ENCODE results near the gene COL6A3. TPM values are rescaled to one million over a fixed set of nuclear protein-coding genes. Genes with fewer than 3 reads are reported as not detected.

COL6A3 gene, protein sequence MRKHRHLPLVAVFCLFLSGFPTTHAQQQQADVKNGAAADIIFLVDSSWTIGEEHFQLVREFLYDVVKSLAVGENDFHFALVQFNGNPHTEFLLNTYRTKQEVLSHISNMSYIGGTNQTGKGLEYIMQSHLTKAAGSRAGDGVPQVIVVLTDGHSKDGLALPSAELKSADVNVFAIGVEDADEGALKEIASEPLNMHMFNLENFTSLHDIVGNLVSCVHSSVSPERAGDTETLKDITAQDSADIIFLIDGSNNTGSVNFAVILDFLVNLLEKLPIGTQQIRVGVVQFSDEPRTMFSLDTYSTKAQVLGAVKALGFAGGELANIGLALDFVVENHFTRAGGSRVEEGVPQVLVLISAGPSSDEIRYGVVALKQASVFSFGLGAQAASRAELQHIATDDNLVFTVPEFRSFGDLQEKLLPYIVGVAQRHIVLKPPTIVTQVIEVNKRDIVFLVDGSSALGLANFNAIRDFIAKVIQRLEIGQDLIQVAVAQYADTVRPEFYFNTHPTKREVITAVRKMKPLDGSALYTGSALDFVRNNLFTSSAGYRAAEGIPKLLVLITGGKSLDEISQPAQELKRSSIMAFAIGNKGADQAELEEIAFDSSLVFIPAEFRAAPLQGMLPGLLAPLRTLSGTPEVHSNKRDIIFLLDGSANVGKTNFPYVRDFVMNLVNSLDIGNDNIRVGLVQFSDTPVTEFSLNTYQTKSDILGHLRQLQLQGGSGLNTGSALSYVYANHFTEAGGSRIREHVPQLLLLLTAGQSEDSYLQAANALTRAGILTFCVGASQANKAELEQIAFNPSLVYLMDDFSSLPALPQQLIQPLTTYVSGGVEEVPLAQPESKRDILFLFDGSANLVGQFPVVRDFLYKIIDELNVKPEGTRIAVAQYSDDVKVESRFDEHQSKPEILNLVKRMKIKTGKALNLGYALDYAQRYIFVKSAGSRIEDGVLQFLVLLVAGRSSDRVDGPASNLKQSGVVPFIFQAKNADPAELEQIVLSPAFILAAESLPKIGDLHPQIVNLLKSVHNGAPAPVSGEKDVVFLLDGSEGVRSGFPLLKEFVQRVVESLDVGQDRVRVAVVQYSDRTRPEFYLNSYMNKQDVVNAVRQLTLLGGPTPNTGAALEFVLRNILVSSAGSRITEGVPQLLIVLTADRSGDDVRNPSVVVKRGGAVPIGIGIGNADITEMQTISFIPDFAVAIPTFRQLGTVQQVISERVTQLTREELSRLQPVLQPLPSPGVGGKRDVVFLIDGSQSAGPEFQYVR (N-terminal part only)
- polyA plus RNA-seq (ENCODE audit: insufficient read length in 3 of 3): 100 to 1,000 TPM; 223 to 239 (median 227) TPM

DNA sequence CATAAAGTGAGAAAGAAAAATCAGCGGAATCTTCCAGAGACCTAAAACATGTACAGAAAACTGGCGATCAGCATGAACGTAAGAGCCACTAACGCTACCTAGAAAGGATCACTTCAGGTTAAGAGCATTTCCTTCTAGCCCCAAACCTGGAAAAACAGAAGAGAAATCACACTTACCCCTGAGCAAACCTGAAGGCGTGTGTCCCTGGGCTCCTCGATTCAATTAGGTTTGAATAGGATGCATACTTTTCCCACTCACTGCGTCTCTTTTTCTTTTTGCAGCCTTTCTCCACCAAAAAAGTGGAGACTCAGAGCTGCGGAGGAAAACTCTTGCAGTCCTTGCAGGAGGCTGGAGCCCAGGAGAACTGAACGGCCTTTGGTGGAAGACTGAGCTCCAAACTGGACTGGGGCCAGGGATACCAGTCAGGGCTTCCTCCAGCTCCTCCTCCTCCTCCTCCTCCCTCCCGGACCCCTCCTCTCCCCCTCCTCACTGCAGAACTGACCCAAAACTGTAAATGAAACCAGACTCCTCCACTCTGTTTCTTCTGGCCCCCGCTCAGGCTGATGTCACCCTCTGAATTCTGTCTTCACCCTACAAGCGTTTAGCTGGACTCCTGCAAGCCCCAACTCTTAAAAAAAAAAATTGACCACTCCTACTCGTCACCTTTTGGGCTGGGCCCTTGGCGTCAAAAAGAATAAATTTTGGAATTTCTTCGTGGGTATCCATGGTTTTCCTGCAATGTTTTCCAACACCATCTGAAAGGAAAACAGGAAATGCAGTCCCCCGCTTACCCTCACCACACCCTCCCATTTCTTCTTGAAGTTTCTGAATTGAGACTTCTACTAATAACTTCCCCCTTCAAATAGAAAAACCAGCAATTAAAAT, at the start of gene COL6A3:
Gene COL6A3 (minus strand): TSS at position 388 of the 885 bp plus-strand sequence. CDS start 17,347 bp downstream, outside the sequence.
- DNase-seq (ENCODE audit: low read depth in 3 of 3, low spot score in 2 of 3): peak in 2 of 3 donors; percentile 76

DNA sequence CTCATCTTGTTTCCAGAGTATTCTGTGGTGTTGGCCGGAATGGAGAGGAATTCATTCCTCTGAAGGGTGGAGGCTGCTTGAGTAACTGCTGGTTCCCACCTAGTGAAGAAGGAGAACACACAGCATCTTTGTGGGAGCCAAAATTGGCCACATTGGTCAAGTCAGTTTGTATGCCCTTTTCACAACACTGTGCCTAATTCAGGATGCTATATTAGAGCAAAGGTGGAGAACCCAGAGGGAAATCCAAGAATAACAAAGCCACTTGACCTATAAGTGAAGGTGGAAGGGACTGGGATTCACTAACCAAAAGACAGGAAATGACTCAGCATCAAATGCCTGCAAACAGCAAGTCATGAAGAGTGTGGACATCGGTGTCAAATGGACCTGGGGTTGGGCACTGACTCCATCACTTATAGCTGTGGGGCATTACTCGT, 45.8 kb upstream of the COL6A3 start:
- DNase-seq (ENCODE audit: low read depth in 3 of 3, low spot score in 2 of 3): no peak

DNA sequence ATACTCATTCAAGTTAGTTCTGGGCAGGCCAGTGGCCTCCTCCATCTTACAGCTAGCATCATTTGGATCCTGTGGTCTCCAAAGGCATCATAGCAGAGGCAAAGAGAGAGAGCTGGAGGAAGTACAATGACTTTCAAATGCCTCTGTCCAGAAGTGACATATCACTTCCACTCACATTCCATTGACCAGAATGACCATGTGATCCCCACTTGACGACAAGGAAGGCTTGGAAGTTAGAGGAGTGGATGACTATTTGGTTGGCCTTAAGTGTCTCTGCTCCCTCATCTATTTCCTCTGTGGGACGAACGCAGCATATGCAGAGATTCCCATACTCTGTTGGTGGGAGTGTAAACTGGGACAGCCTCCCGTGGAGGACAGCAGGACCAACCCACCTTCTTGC, 45.3 kb upstream of the COL6A3 start:
- no peak for DNase-seq (ENCODE audit: low read depth in 3 of 3, low spot score in 2 of 3)

DNA sequence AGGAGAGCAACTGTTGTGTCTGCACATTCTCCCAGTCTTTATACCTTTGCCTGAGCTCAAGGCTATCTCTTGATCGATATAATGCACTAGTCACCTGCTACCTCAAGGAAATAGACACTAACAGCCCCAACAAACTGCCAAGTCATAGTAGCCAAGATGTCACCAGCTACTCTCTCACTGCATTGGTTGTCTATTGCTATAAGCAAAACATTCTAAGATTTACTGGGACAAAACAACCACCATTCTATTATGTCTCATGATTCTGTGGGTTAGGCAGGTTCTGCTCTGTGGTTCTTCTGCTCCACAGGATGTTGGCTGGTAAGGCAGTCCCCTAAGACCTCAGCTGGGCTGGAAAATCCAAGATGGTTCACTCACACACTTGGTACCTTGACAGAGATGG, 44.6 kb upstream of the COL6A3 start:
- no peak for DNase-seq (ENCODE audit: low read depth in 3 of 3, low spot score in 2 of 3)

DNA sequence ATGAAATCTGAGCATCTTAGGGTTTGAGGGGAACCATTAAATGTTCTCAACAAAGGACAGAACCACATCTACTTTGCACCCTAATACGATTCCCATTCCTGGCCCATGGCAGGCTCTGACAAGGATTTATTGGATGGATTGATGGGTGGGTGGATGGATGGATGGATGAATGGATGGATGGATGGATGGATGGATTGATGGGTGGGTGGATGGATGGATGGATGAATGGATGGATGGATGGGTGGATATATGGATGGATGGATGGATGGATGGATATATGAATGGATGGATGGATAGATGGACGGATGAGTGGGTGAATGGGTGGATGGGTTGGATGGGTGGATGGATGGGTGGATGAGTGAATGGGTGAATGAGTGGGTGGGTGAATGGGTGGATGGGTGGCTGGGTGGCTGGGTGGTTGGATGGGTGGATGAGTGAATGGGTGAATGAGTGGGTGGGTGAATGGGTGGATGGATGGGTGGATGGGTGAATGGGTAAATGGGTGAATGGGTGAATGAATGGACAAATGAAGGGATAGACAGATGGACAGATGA, 43.5 kb upstream of the COL6A3 start:
- DNase-seq (ENCODE audit: low read depth in 3 of 3, low spot score in 2 of 3): no peak

DNA sequence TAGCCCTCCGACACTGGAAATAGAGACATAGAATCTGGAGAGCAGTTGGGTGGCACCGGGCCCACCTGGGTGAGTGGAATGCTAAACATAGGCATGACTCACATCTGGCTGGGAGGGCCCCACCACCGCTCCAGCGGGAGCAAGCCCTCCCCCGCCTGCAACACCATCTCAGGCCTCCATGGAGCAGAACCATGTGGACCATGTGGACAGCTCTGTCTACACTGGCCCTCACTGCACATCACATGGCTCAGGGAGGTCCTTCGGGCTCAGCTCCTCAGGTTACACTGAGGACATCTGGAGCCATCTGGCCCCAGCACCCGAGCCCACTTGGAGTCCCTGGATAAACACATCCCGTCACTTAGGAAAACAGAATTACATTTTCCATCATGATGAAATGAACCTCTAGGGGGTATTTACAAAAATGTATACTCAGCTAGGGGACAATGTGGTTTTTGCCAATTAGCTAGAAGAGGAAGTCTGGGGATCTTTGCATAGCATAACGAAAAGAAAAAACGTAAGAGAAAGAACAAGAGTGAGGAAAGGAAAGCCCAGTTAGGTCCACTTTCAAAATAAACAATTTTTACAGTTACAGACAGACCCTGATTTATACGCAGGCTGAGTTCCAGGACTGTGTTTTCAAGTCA, 42.4 kb upstream of the COL6A3 start:
- DNase-seq (ENCODE audit: low read depth in 3 of 3, low spot score in 2 of 3): no peak

DNA sequence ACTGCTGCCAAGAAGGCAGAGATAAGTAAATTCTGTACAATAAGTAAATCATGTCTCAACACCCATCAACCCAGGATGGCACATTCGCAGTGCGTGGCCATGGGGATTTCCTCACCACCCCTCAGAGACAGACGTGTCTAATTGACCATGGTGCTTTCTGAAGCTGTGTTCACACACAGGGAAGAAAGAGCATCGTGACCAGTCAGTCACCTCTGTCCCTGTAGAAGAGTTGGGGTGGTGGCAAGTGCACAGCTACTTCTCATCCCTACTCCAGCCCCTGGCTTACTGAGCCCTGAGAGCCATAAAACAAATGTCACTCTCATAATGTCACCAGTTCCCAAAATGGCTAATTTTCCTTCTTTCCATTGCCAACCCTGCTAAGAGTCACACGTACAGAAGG, 41.8 kb upstream of the COL6A3 start:
- no peak for DNase-seq (ENCODE audit: low read depth in 3 of 3, low spot score in 2 of 3)

DNA sequence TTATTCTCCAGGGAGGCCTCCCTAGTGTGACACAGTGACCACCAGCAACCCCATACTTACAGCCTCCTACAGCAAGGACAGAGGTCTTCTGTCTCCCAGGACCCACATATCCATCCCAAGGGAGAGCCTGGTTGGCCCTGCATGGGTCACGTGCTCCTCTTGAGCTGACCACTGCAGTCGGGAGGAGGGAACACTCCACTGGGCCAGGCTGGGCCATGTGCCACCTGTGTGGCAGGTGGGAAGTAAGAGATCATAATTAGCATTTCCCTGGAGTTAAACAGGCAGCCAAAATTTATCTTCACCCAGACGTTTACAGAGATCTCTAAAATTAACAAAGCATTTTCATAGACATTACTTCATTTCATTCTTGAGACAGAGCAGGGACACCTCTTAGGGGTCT, 39.7 kb upstream of the COL6A3 start:
- DNase-seq (ENCODE audit: low read depth in 3 of 3, low spot score in 2 of 3): no peak

DNA sequence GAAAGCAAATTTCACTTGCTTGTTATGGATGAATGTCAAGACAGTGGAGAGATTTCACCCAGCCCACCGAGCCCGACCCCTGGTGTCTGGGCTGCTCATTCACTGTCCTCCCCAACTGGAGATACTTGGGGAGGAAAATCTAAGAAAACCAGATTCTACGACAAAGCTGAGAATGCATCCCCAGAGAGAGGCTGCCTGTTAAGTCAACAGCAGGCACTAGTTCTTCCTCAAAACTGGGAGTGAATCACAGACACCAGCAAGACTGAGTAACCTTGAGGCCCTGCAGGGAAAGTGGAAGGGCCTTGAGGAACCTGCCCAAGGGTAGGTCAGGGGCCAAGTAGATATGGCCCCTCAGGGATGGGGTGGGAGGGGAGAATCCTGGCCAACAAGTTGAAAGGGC, 38.9 kb upstream of the COL6A3 start:
- no peak for DNase-seq (ENCODE audit: low read depth in 3 of 3, low spot score in 2 of 3)

DNA sequence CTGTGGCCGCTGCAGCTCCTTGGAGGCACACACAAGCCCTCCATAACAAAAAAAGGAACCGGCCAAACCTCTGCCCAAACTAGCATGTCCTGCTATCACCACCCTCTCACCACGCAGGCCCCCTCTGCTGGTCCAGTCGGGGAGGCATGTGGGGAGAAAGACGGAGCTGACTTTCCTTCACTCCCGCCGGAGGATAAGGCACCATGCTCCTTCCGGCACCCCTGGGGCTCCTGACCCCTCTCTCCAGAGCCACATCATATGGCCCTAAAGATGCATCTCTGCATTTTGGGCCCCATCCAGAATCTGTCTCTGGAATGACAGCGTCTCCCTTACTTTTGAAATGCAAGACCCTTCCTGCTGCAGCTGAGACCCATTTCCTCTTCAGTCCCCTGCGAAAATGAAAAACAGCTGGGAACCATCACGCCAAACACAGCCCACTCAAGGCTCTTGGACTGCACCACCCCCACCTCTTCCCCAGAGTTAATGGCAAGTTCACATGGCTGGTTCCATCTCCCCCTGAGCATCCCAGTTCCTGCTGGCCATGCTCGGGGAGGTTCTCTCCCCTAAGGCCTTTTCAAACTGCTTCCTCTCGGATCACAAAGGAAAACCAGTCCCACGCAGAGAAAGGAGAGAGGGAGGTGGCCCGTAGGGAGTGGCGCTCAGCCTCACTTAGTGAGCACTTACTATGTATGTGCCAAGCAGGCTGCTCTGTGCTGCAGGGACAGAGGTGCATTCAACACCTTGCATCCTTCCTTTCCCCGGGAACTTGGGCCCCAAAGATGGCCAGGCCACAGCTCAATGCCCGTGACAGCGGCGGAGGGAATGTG, 37.9 kb upstream of the COL6A3 start:
- peak in 1 of 3 donors; percentile 86 for DNase-seq (ENCODE audit: low read depth in 3 of 3, low spot score in 2 of 3)

DNA sequence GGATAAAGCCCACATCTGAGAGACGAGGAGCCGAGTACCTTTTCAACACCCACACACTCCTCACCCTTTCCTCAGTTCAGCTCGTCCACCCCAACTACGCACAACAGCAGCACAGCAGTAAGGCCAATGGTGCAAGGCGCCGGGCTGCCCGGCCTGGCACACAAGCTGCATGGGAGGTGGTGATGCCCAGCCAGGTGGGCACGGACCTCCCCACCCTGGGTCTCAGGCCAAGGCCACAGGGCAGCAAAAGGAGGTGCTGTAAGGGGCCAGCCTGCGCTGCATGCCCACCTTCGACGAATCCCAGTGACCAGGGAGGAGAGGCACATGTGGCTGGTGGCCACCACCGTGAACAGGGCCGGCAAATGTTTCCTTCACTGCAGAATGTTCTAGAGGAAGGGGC, 36.6 kb upstream of the COL6A3 start:
- DNase-seq (ENCODE audit: low read depth in 3 of 3, low spot score in 2 of 3): no peak

DNA sequence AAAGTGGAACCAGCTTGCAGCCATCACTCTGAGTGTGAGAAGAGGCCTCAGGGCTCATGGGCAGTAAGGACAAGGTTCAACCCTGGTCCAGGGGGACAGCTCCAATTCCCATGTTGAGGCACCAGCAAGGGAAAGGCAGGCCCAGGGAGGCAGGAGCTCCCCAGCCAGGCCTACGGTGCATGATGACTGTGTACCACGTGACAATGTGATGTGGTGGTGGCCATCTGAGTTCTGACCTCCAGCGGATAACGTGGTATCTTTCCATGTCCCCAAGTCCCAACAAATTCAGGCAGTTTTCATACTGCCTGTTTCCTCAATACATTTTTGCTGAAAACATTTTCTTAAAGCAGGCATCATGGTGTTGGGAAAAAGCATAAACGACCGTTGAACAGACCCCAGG, 36.1 kb upstream of the COL6A3 start:
- no peak for DNase-seq (ENCODE audit: low read depth in 3 of 3, low spot score in 2 of 3)

DNA sequence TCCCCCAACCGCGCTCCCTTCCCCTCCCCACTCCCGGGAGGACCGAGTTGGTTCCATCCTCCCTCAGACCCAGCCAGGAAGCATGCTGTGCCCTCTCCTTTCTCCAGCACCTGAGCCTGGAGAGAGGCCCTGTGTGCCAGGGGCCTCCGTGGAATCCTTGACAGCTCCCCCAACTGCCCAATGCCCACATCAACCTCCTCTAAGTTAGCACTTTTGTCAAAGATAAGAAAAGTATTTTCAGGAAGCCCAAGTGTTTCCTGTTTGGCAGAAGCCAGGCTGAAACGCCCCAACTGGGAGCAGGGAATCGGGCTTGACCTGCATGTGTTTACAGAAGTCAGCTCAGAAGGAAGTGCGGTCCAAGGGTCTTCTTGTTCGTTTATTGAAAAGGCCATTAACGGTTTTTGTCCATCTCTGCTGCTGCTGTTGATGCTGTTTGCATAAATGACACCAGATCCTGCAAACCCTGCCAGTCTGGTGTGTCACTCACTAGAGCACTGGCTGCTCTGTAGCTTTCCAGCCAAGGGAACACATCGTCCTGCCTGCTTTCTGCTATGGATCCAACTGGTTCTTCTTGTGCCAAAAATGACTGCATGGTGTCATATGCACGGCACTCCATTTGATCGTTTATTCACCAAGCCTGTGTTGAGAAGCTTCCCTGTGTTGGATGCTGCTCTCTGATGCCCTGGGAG, 35.4 kb upstream of the COL6A3 start:
- DNase-seq (ENCODE audit: low read depth in 3 of 3, low spot score in 2 of 3): no peak

DNA sequence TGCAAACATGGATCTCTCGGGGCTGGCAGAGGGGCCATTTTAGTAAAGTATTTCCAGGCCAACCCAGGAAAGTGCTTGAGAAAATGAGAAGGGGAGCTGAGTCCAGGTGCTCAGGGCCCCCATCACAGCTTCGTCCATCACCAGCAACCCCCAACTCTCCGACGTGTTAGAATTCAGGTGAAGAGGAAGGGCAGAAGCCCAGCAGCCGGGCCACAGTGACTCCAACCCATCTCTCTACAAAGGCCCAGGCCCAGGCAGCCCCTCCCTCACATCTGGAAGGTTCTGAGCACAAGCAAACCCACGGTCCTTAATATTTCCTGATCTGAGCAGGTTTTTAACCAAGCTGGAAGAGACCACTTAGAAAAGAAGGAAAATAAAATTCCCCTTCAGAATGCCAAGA, 34.7 kb upstream of the COL6A3 start:
- no peak for DNase-seq (ENCODE audit: low read depth in 3 of 3, low spot score in 2 of 3)

DNA sequence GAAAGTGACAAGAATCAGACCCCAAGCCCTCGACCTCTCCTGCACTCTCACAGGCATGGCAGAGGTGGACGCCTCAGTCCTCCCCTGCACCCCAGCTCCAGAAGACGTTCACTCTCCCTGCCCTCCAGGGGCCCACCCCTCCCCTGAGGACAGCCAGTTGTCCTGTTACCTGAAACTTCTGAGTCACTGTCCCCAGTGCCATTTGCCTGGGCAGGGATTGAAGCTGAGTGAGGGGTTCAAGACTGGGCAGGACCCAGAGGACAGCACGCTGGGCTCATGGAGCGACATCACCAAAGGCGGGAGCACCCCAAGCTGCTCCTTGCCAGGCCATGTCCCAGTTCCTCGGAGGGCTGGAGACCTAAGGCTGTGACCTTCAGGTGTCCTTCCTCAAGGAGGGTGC, 34.2 kb upstream of the COL6A3 start:
- DNase-seq (ENCODE audit: low read depth in 3 of 3, low spot score in 2 of 3): no peak

DNA sequence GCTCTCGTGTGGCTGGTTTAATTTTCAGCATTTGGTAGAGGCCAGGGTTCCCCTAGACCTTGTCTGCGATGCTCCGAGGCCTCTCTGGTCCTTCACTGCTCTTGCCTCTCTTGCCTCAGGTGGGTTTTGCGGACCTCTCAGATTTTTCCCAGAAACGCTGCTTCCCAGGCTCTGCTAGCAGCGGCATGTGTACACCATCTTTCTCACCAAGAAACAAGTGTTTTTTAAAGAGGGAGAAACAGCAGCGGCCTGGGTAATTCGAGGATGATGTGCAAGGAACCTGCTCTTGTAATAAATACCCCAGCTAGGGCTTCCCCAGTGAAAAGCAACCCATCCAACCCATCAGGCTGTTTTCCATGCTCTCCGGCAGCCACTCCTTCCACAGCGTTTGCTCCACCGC, 33.5 kb upstream of the COL6A3 start:
- DNase-seq (ENCODE audit: low read depth in 3 of 3, low spot score in 2 of 3): no peak

DNA sequence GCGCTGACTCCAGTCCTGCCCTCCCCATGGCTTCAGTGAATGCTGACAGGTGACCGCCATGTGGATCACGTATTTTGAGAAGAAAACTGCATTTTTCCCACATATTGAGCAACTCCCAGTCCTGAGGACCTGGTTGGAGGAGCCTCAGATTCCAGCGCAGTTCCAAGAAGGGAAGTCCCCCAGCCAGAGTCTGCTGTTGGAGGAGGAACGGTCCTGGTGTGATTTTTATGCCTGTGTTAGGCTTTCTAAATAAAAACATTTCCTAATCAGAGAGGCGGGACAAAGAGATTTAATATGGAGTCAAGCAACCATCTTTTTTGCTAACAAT, 32.3 kb upstream of the COL6A3 start:
- DNase-seq (ENCODE audit: low read depth in 3 of 3, low spot score in 2 of 3): no peak

All from right renal cortex interstitium (tissue), 3 donors.